Measurements from ENCODE around the gene MEST. TPM values are rescaled to one million over a fixed set of nuclear protein-coding genes. Genes with fewer than 3 reads are reported as not detected.
"Not testable (repeated sequence)": the region's sequence is repeated elsewhere in the genome, so short reads cannot be mapped to it uniquely, and the experiment has no call there.

The MEST gene
- total RNA-seq, 1 donor, result 63.0 TPM

DNA sequence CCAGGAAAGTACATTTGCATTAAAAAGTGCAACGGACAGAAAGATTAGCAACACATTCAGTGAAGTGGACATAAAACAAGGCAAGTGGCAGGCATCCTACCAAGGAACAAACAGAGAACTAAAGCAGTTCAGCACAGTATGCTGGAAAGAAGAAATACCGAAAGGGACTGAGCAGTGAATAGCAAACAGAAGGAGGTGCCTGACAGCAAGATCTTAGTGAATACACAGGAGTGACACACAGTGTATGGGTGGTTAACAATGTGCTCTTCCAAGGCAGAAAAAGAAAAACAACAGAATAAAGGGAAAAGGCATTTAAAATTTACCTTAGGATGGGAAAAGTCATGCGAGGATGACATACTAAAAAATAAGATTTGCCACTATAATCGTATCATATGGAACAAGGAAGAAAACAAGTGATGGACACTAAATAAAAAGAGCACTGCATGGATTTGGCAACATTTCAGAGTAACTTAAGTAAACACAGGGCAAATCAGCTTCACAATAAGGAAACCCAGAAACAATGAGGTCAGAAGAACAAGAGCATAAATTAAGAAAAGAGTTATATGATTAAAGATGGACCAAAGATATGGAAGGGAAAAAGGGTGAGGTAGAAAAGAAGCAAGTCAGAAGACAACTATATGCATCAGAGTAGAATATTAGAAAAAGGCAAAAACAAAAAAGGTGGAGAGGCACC is 29.5 kb downstream of the MEST start:
- no peak overlapping the region for H3K4me3 ChIP-seq (ENCODE audit: low read depth, low read length)
- no peak for DNase-seq (ENCODE audit: low read depth)
- TF ChIP-seq, protein P1, sequence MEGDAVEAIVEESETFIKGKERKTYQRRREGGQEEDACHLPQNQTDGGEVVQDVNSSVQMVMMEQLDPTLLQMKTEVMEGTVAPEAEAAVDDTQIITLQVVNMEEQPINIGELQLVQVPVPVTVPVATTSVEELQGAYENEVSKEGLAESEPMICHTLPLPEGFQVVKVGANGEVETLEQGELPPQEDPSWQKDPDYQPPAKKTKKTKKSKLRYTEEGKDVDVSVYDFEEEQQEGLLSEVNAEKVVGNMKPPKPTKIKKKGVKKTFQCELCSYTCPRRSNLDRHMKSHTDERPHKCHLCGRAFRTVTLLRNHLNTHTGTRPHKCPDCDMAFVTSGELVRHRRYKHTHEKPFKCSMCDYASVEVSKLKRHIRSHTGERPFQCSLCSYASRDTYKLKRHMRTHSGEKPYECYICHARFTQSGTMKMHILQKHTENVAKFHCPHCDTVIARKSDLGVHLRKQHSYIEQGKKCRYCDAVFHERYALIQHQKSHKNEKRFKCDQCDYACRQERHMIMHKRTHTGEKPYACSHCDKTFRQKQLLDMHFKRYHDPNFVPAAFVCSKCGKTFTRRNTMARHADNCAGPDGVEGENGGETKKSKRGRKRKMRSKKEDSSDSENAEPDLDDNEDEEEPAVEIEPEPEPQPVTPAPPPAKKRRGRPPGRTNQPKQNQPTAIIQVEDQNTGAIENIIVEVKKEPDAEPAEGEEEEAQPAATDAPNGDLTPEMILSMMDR (IDR thresholded peaks at IDR 0.05; ENCODE audit: insufficient read depth, low read length), result no peak

DNA sequence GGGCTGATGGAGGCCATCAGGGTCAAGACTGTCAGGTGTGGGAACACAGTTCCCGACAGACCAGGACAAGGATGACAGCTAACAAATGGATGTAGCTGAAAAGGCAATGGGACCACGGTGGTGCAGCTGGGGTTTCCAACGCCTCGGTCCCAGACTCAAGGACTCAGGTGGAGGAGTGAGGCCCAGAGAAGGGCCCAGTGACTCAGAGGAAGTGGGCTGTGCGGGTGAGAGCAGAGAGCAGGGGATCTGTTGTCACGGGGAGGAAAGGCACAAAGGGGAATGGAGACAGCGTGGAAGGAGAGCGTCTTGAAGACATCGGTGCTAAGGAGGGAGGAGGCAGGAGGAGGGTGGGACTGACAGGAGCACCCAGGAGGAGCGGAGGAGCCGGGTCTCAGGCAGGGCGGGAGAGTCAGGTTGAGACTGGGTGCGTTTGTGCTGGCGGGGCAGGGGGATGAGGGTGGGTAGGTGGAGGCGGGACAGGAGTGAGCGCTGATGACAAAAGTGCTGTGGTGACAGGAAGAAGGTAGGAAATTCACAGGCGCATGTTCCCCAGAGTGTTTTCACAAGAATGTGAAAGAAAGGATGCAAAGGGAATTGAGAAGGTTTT is 31.7 kb downstream of the MEST start:
- H3K4me3 ChIP-seq (ENCODE audit: low read depth, low read length); DNase-seq (ENCODE audit: low read depth): not testable (repeated sequence)

DNA sequence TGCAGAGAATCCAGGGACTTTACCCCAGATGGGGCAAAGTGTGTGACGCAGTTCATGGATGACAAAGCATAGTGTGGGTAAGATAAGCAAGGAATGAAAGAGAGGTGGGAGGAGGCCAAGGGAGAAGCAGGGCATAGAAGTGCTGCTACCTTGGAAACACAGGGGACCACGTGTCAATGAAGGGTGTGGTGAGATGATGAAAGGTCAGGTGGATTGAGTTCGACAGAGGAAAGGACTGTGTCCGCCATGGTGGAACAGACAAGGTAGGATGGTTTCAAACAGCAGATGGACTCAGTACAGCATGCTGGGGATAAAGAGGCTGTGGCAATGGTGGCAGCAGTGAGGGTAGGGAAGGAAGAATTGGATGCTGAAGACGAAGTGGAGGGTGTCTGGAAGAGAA is 32.7 kb downstream of the MEST start:
- no peak overlapping the region for H3K4me3 ChIP-seq (ENCODE audit: low read depth, low read length)
- no peak for DNase-seq (ENCODE audit: low read depth)
- TF ChIP-seq, protein P1 (IDR thresholded peaks at IDR 0.05; ENCODE audit: insufficient read depth, low read length), result no peak

DNA sequence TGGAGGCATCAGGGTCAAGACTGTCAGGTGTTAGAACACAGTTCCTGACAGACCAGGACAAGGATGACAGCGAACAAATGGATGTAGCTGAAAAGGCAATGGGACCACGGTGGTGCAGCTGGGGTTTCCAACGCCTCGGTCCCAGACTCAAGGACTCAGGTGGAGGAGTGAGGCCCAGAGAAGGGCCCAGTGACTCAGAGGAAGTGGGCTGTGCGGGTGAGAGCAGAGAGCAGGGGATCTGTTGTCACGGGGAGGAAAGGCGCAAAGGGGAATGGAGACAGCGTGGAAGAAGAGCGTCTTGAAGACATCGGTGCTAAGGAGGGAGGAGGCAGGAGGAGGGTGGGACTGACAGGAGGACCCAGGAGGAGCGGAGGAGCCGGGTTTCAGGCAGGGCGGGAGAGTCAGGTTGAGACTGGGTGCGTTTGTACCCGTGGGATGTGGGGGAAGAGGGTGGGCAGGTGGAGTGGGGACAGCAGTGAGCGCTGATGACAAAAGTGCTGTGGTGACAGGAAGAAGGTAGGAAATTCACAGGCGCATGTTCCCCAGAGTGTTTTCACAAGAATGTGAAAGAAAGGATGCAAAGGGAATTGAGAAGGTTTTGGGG is 36.0 kb downstream of the MEST start:
- DNase-seq (ENCODE audit: low read depth), result not testable (repeated sequence)

DNA sequence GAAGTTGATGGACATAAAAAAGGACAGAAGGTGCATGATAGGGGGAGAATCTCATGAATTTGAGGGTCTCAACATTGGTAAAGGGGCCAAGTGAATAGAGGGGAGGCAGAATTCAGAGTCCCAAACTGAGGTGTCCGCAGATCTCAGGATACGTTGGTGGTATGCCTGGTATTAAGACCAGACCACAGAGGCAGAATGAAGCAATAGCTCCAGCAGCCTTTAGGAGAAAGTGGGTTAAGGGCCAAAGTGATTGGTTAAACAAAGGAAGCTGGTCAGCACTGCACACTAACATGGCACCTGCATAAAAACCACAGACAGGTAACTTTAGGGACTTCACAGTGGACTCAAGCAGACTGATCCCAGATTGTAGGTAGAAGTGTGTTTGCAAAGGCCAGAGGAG is 37.5 kb downstream of the MEST start:
- no peak for DNase-seq (ENCODE audit: low read depth)
- TF ChIP-seq, protein P1 (IDR thresholded peaks at IDR 0.05; ENCODE audit: insufficient read depth, low read length), result no peak
- no peak overlapping the region for H3K4me3 ChIP-seq (ENCODE audit: low read depth, low read length)

More for the DNA sequence above, 36.0 kb downstream of the MEST start:
- not testable (repeated sequence) for H3K4me3 ChIP-seq (ENCODE audit: low read depth, low read length)

DNA sequence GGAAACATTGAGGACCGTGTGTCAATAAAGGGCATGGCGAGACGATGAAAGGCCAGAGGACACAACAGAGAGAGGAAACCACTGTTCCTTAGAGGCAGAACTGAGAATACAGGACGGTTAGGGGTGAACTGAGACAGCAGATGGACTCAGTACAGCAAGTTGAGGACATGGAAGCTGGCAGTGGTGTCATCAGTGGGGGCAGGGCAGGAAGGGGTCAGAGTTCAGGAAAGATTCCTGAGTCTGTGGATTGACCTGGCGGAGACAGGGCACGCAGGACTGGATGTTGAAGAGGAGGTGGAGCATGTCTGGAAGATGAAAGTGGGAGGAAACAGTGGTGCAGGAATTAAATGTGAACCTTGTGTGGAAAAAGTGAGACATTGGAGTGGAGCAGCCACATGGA is 46.0 kb downstream of the MEST start:
- not testable (repeated sequence) for DNase-seq (ENCODE audit: low read depth)

DNA sequence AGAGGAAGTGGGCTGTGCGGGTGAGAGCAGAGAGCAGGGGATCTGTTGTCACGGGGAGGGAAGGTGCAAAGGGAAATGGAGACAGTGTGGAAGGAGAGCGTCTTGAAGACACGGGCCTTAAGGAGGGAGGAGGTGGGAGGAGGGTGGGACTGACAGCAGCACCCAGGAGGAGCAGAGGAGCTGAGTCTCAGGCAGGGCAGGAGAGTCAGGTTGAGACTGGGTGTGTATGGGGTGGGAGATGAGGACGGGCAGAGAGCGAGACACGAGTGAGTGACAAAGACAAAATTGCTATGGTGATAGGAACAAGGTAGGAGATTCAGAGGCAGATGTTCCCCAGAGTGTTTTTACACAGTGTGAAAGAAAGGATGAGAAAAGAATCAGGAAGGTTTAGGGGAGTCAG is 49.4 kb downstream of the MEST start:
- not testable (repeated sequence) for DNase-seq (ENCODE audit: low read depth); H3K4me3 ChIP-seq (ENCODE audit: low read depth, low read length)

More for the DNA sequence above, 46.0 kb downstream of the MEST start:
- H3K4me3 ChIP-seq (ENCODE audit: low read depth, low read length), result not testable (repeated sequence)

DNA sequence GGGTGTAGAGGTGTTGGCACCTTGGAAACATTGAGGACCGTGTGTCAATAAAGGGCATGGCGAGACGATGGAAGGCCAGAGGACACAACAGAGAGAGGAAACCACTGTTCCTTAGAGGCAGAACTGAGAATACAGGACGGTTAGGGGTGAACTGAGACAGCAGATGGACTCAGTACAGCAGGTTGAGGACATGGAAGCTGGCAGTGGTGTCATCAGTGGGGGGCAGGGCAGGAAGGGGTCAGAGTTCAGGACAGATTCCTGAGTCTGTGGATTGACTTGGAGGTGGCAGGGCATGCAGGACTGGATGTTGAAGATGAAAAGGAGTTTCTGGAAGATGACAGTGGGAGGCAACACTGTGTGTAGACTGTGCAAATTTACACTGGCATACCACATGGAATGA is 50.4 kb downstream of the MEST start:
- not testable (repeated sequence) for H3K4me3 ChIP-seq (ENCODE audit: low read depth, low read length); DNase-seq (ENCODE audit: low read depth)

DNA sequence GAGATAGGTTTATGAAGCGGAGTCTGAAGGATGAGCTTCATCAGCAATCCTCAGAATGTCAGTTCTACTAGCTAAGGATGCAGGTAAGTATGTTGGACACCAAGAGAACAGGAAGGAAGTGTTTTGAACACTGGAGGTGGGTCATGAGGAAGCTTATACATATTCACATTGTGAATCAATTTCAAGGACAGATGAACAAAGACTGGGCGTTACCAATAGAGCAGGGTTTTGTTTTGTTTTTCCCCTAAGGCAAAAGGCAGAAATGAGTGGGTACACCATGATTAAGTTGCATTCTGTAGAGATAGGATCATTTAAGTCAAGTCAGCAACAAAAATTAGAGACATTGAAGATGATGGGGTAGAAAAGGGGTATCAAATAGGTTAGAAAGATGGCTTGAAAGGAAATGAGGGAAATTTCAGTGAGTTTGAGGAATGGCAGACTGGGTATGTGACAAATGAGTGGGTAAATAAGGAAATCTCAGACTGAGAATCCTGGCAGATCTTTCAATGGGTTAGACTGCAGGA is 51.7 kb downstream of the MEST start:
- TF ChIP-seq, protein P1 (IDR thresholded peaks at IDR 0.05; ENCODE audit: insufficient read depth, low read length), result no peak
- no peak for DNase-seq (ENCODE audit: low read depth)
- no peak overlapping the region for H3K4me3 ChIP-seq (ENCODE audit: low read depth, low read length)
